GM21526 (cell line): ENCODE measurements around the gene RBM39.
"Not testable (repeated sequence)": the region's sequence is repeated elsewhere in the genome, so short reads cannot be mapped to it uniquely, and the experiment has no call there.

Experiments used
- ATAC-seq: cut with Tn5 transposase; IDR thresholded peaks from one replicate; pipeline ENCODE4 v1.9.1; 2021; ENCODE audit warnings: moderate library complexity; ENCODE audit not compliant: unreplicated experiment, low FRiP score

RBM39 gene

DNA sequence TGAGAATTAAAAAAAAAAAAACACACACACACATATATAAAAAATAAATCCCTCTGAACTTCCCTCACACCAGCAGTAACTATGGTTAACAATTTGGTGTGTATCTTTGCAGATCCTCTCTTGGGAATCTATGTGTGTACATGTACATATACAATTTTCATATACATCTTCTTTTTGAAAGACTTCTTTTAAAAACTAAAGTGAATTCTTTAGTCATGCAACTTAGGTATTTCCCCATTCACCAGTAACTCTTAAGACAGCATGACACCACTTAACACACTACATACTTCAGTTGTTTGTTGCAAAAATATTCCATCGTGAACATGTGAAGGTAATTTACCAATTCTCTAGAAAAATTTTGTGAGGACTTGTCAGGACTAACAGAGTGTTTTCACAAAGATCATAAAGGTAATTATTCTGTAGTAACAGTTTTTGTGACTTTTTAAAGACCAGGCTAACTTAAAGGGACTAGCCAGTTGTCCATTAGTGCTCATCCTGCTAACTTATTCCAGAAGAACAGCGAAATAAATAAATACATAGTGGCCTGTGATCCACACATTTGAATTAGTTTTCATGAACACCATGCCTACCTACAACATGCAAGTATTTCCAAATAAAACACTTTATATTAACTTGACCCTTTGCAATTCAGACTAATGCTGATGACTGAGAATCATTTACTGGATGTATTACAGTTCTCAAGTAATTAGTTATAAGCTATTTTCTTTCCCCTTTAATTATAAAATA, 12.1 kb downstream of the RBM39 start:
- ATAC-seq = no peak

DNA sequence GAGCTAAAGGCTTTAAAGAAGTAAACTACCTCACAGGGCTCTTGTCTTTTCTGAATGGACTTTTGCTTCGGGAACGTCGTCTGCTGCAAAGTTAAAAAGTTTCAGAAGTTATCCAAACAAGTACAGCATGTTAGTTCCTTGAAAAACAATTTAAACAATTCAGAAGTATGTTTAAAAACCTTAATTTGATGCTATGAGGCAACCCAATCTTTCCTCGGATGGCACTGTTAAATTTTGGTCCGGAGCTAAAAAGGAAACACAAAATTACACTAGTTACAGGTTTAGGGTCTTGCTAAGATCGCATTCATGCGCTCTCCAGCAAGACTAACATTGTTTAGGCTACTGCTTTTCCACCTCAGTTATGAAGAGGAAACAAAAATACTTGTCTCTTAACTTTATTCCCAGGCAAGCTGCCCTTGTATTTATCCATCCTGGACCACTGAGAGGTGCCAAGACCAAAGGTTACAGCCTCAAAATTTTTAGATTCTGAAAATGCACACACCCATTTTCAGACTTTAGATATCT, 12.7 kb downstream of the RBM39 start:
- no peak for ATAC-seq

- no peak for ATAC-seq
These were observed 15.0 kb downstream of the RBM39 start for GRCh38 chr20:35726842-35727711.

DNA sequence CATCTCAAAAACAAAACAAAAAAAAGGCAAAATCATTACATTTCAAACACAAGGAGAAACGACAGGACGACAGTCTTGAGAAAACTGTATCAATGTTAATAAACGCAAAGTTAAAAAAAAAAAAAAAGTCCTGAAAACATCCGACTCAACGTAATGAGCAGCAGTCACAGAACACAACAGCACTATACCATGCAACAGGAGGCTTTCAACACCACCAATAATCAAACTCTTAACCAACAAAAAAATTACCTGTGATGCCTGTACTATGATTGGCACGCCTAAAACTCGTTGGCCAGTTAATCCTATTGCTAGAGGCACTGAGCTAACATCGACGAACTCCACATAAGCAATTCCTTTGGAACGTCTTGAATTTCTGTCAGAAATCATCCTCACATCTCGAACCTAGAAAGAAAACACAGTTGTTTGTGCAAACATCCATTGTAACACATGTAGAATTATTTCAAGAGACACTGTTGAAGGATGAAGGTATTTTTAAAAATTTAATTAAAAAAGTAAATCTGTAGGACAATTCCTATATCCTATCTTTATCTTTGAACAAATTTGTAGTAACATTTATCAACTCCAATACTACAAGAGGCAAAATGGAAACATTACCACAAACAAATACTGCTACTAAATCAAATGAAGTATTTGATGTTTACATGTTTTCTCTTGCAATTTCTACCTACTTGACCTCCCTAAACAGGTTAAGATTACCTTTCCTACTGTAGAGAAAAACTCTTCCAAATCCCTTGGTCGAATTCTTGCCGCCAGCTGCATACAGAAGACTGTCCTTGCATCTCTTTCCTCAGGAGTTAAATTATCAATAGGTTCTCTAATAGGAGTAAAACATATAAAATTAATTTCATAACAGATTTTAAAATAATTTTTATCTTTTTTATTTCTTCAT, 17.5 kb downstream of the RBM39 start:
- no peak for ATAC-seq

DNA sequence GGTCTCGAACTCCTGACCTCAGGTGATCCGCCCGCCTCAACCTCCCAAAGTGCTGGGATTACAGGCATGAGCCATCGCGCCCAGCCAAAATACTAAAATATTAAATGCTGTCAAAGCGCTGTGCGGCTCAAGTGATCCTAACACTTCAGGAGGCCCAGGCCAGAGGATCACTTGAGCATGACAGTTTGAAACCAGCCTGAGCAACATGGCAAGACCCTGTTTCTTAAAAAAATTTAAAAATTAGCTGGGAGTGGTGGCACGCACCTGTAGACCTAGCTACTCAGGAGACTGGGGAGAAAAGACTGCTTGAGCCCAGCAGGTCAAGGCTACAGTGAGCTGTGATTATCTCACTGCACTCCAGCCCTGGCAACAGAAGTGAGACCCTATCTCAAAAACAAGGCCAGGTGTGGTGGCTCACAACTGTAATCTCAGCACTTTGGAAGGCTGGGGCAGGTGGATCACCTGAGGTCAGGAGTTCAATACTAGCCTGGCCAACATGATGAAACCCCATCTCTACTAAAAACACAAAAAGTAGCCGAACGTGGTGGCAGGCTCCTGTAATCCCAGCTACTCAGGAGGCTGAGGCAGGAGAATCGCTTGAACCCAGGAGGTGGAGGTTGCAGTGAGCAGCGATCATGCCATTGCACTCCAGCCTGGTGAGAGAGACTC, 18.3 kb downstream of the RBM39 start:
- not testable (repeated sequence) for ATAC-seq

DNA sequence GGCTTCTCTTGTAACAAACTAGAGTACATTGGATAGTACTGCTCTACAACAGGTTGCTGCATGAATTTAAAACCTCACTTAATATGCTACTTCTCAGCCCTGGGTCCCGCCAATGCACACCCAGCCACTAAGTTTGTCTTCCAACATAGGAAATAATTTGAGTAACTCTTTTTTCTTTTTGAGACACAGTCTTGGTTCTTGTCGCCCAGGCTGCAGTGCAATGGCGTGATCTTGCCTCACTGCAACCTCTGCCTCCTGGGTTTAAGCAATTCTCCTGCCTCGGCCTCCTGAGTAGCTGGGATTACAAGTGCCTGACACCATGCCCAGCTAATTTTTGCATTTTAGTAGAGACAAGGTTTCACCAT, 18.8 kb downstream of the RBM39 start:
- ATAC-seq = not testable (repeated sequence)

- no peak for ATAC-seq
These were observed 20.4 kb downstream of the RBM39 start for GRCh38 chr20:35721621-35722020.

DNA sequence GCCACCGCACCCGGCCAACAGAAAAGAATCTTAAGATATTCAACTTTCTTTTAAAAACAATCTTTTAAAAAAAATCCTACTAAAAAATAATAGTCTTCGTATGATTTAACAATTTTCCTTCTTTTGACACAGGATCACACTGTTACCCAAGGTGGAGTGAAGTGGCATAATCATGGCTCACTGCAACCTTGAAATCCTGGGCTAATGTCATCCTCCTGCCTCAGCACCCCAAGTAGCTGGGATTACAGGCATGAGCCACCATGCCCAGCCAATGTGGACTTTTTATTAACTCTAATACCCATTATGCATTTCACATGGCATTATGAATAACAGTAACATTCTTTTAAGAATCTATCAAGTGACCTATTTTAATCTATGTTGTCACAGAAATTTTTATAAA, 20.8 kb downstream of the RBM39 start:
- no peak for ATAC-seq

DNA sequence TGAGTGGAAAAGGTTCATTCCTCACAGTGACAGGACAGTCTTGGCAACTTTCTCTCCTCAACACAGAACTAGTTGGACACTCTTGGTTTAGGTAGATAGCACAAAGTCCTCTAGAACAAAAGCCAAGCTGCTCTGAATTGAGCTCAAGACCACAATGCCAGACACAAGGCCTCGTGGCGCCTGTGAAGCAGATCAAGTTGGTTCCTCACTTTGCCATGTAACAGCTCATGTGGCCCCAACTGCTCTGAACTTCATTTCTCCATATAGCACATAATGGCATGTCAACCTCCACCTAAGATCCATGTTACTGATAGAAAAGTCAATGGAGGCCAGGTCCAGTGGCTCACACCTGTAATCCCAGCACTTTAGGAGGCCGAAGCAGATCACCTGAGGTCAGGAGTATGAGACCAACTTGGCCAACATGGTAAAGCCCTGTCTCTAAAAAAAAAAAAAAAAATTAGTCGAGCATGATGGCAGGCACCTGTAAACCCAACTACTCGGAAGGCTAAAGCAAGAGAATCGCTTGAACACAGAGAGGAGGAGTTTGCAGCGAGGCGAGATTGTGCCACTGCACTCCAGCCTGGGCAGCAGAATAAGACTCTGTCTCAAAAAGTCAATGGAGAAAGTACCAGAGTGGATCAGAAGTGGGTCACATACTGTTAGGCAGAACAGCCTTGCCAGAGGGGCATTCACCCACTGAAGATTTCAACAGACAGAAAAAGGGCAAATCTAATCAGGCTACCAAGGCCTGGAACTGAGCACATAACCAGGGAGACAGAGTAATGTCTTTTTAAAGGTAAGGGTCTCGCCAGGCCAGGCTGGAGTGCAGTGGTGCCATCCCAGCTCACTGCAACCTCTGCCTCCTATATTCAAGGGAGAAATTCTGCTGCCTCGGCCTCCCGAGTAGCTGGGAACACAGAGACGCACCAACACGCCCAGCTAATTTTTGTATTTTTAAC, 21.6 kb downstream of the RBM39 start:
- ATAC-seq = no peak

DNA sequence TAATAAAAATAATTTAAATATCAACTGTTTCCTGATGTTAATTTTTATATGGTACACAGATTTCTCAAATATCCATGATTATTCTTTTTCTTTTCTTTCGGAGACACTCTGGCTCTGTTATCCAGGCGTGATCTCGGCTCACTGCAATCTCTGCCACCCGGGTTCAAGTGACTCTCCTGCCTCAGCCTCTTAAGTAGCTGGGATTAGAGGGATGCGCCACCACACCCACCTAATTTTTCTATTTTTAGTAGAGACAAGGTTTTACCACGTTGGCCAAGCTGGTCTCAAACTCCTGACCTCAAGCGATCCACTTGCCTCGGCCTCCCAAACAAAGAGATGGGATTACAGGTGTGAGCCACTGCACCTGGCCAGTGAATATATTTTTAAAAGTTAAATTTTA, 22.3 kb downstream of the RBM39 start:
- ATAC-seq = no peak

DNA sequence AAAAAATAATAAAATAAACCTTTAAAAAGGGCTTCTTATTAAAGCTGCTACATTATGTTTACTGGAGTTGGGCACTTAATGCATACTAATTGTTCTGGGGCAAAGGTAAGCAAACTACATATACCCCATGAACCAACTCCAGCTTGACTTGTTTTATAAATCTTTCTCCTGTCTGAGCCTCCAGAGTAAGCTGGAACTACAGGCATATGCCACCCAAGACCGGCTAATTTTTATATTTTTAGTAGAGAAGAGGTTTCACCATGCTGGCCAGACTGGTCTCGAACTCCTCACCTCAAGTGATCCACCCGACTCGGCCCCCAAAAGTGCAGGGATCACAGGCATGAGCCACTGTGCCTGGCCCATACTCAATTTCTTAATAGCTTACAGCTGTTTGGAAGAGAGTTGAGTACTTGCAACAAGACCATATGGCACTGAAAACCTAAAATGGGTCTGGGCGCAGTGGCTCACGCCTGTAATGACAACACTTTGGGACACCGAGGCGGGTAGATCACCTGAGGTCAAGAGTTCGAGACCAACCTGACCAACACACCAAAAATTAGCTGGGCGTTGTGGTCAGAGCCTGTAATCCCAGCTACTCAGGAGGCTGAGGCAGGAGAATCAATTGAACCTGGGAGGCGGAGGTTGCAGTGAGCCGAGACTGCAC, 23.0 kb downstream of the RBM39 start:
- no peak for ATAC-seq

GRCh38 chr20:35718321-35718720, 23.7 kb downstream of the RBM39 start:
- not testable (repeated sequence) for ATAC-seq

DNA sequence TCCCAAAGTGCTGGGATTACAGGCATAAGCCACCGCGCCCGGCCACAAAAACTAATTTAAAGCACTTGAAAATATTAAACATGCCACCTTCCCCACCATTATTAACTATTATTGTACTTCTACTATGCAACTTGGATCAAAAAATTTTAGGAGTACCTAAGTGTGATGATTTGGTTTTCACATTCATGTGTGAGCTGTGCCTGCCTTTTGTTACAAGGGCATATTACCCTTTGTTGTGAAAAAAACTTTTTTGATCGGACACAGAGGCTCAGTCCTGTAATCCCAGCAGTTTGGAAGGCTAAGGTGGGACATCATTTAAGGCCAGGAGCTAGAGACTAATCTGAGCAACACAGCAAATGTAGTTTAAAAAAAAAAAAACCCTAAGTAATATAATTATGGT, 25.7 kb downstream of the RBM39 start:
- ATAC-seq = no peak

DNA sequence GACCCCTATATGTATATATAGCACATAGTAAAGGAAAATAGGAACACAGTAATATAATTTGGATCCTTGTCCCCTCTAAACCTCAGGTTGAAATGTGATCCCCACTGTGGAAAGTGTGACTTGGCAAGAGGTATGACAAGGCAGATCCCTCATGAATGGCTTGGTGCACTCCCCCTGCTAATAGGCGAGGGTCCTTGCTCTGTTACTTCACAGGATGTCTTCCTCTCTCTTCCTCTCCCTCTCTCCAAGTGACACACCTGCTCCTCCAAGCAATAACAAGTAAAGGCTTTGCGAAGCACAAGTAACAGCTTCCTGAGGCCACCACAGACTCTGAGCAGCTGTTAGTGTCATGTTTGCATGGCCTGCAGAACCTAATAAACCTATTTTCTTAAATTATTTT, 26.4 kb downstream of the RBM39 start:
- ATAC-seq = no peak

- ATAC-seq = no peak
These were observed 27.9 kb downstream of the RBM39 start for GRCh38 chr20:35714127-35714526.

DNA sequence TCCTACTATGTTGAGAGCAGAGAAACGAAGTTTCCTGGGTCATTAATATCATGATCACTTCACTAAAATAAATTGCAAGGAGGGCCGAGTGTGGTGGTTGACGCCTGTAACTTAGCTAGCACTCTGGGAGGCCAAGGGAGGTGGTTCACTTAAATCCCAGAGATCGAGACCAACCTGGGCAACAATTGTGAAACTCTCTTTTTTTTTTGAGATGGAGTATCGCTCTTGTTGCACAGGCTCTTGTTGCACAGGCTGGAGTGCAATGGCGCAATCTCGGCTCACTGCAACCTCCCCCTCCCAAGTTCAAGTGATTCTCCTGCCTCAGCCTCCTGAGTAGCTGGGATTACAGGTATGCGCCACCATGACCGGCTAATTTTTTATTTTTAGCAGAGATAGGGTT, 28.9 kb downstream of the RBM39 start:
- not testable (repeated sequence) for ATAC-seq

GRCh38 chr20:35711588-35712209, 30.4 kb downstream of the RBM39 start:
- ATAC-seq = no peak
